ENCODE measurements around the gene STAT4. TPM values are rescaled to one million over a fixed set of nuclear protein-coding genes. Genes with fewer than 3 reads are reported as not detected.

The STAT4 gene
- polyA plus RNA-seq, 1 of the 3 experiments (the other 2 are of a cell fraction): 0.12 TPM

DNA sequence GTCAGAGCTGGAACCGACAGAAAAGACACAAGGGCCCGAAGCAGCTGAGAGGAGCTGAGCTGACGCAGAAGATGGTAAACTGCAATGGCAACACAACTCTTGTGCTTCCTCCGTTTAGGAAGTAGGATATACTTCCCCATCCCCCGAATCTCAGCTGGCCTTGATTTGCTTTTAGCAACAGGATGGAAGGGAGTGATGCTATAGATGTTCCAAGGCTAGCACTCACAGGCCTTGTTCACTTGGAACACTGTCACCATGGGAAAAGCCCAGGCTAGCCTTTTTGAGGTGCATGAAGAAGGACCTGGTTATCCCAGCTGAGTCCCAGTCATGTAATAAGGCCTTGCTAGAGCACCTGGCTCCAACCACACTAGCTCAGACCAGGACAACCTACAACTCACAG lies 162.9 kb downstream of the STAT4 start:
- Histone ChIP-seq H3F3A (replicated peaks; ENCODE audit: insufficient read depth) (no peaks in the 10 kb centered on the region), H3K4me2 (no peak overlapping the region), H4K20me1 (ENCODE audit: insufficient read depth) (no peaks in the 10 kb centered on the region), H3K4me1 (ENCODE audit: control insufficient read depth in 1 of 2, insufficient read depth in 2 of 2, low read depth in 1 of 2, low read length in 1 of 2) (peaks cover 0 to 2% of the 10 kb centered on the region in 2 experiments; a peak in 1 of 4 replicates), H3K9me2 (no peaks in the 10 kb centered on the region), H2AFZ (ENCODE audit: low read depth) (no peak overlapping the region), H3K27ac (ENCODE audit: low read depth in 2 of 2, low read length in 1 of 2) (no peak overlapping the region), H3K9ac (no peak overlapping the region), H3K27me3 (ENCODE audit: insufficient read depth) (no peaks in the 10 kb centered on the region), H3K4me3 (ENCODE audit: low read depth in 2 of 2, low read length in 1 of 2) (no peak overlapping the region), H3K79me2 (ENCODE audit: insufficient read depth) (no peaks in the 10 kb centered on the region), H3K9me3 (no peaks in the 10 kb centered on the region), H3K36me3 (replicated peaks in 1 of 2; ENCODE audit: control insufficient read depth in 1 of 2, insufficient read depth in 2 of 2, low read length in 1 of 2) (peaks cover 86 to 94% of the 10 kb centered on the region in 2 experiments)
- 100% methylated on average over 5 of the region's 5 CpGs for WGBS (ENCODE audit: low lambda C conversion rate)
- TF ChIP-seq JUND (IDR thresholded peaks at IDR 0.05) (no peak), NRF1 (IDR thresholded peaks at IDR 0.05; ENCODE audit: low read depth, low read length) (no peak), RXRA (IDR thresholded peaks at IDR 0.05; ENCODE audit: borderline replicate concordance, low read depth) (no peak), RFX5 (IDR thresholded peaks at IDR 0.05; ENCODE audit: low read length) (no peak), TEAD4 (IDR thresholded peaks at IDR 0.05; ENCODE audit: borderline replicate concordance, insufficient read depth) (no peak), GABPA (IDR thresholded peaks at IDR 0.05; ENCODE audit: low read depth) (no peak)
- ChIA-PET POLR2A (no interaction called here), CTCF (interaction anchor here (1.8 kb wide), 1 partner anchor 8 kb away, joined by 10 read pairs; no protein-coding TSS in a partner anchor)
- DNase-seq: no peak

DNA sequence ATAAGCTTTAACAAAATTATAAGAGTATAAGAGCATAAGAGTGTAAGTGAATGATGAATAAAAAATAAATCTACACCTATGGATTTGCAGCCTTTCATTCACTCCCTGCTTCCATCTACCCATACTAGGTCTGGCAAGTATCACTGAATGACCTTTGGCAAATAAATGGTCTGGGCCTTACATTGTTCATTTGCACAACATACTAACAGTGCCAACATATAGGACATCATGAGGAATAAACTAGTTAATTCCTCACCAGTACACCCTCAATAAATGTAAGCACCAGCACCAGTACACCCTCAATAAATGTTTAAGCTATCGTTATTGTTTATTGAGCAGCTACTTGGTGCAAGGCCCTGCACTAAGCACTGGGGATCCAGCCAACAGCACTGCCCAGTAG lies 163.7 kb downstream of the STAT4 start:
- TF ChIP-seq, protein P1, sequence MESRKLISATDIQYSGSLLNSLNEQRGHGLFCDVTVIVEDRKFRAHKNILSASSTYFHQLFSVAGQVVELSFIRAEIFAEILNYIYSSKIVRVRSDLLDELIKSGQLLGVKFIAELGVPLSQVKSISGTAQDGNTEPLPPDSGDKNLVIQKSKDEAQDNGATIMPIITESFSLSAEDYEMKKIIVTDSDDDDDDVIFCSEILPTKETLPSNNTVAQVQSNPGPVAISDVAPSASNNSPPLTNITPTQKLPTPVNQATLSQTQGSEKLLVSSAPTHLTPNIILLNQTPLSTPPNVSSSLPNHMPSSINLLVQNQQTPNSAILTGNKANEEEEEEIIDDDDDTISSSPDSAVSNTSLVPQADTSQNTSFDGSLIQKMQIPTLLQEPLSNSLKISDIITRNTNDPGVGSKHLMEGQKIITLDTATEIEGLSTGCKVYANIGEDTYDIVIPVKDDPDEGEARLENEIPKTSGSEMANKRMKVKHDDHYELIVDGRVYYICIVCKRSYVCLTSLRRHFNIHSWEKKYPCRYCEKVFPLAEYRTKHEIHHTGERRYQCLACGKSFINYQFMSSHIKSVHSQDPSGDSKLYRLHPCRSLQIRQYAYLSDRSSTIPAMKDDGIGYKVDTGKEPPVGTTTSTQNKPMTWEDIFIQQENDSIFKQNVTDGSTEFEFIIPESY (IDR thresholded peaks at IDR 0.05; ENCODE audit: borderline replicate concordance, low read depth): no peak
- TF ChIP-seq ELF1 (IDR thresholded peaks at IDR 0.05) (no peak), SMC3 (IDR thresholded peaks at IDR 0.05; ENCODE audit: low read depth, low read length) (no peak), MXI1 (IDR thresholded peaks at IDR 0.05; ENCODE audit: low read depth, low read length) (no peak), FOXM1 (IDR thresholded peaks at IDR 0.05; ENCODE audit: low read depth) (no peak), JUND (IDR thresholded peaks at IDR 0.05) (no peak), TEAD4 (IDR thresholded peaks at IDR 0.05; ENCODE audit: borderline replicate concordance, insufficient read depth) (no peak)
- TF ChIP-seq, protein P2, sequence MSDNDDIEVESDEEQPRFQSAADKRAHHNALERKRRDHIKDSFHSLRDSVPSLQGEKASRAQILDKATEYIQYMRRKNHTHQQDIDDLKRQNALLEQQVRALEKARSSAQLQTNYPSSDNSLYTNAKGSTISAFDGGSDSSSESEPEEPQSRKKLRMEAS (IDR thresholded peaks at IDR 0.05; ENCODE audit: low read depth): no peak
- DNase-seq: no peak
- Histone ChIP-seq H3K4me1 (ENCODE audit: control insufficient read depth in 1 of 2, insufficient read depth in 2 of 2, low read depth in 1 of 2, low read length in 1 of 2) (peaks cover 0 to 2% of the 10 kb centered on the region in 2 experiments; a peak in 1 of 4 replicates), H3K9me3 (no peaks in the 10 kb centered on the region), H3K36me3 (replicated peaks in 1 of 2; ENCODE audit: control insufficient read depth in 1 of 2, insufficient read depth in 2 of 2, low read length in 1 of 2) (peaks cover 87 to 95% of the 10 kb centered on the region in 2 experiments), H3K27ac (ENCODE audit: low read depth in 2 of 2, low read length in 1 of 2) (no peak overlapping the region), H3F3A (replicated peaks; ENCODE audit: insufficient read depth) (no peaks in the 10 kb centered on the region), H3K27me3 (ENCODE audit: insufficient read depth) (no peaks in the 10 kb centered on the region), H3K9me2 (no peaks in the 10 kb centered on the region), H2AFZ (ENCODE audit: low read depth) (no peak overlapping the region), H3K4me2 (no peak overlapping the region), H3K9ac (no peak overlapping the region), H3K79me2 (ENCODE audit: insufficient read depth) (no peaks in the 10 kb centered on the region), H4K20me1 (ENCODE audit: insufficient read depth) (no peaks in the 10 kb centered on the region), H3K4me3 (ENCODE audit: low read depth in 2 of 2, low read length in 1 of 2) (no peak overlapping the region)
- POLR2A ChIA-PET: no interaction called here
- WGBS (ENCODE audit: low lambda C conversion rate): 100% methylated on average over 1 of the region's 1 CpG
- CTCF ChIA-PET: interaction anchor here (1.8 kb wide), 1 partner anchor 9 kb away, joined by 10 read pairs; no protein-coding TSS in a partner anchor
